GM18520 (cell line): Measurements from ENCODE around the gene HNRNPA1L2.
"Not testable (repeated sequence)": the region's sequence is repeated elsewhere in the genome, so short reads cannot be mapped to it uniquely, and the experiment has no call there.

Experiments
- ATAC-seq: cut with Tn5 transposase; IDR thresholded peaks from one replicate; pipeline ENCODE4 v1.9.1; 2021; ENCODE audit not compliant: unreplicated experiment

HNRNPA1L2 gene

GRCh38 chr13:52642131-52642530 lies at the start of gene HNRNPA1L2:
Gene HNRNPA1L2 (plus strand): TSS chr13:52642431. CDS start chr13:52642493, 62 bp downstream.
- no peak for ATAC-seq

DNA sequence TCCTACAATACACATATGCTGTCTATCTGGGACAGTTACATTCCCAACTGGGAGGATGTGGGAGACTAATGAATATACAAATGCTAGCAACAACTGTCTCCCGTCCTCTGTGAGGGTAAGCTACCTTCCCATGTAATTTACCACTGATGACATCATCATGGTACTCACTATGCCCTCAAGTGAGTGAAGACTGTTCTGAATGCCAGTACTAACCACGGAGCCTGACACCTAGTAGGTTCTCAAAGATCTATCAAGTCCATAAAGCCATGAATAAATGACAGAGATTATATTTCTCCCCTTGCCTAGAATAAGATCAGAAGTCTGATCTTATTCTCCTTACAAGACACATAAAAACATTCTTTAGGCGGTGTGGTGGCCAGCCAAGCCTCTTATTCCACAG lies 49.1 kb upstream of the HNRNPA1L2 start:
- not testable (repeated sequence) for ATAC-seq

GRCh38 chr13:52593812-52594211 lies 48.4 kb upstream of the HNRNPA1L2 start:
- peak; percentile 56 for ATAC-seq

DNA sequence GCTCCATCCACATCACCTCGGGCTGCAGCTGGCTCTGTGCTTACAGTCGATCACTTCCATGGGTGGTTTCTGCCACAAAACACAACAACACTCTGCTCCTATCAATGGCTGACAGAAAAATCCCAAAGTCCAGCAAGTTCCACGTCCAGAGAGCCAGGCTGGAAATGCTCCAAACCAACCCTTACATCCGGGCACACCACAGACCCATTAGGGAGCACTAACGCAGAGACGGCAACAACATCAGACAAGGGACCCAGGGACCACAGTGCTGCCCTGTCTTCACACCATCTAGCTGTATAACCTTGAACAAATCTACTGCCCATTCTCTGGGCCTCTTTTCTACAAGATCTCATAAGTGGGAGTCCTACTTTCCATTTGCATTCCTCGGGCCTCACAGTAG lies 47.9 kb upstream of the HNRNPA1L2 start:
- not testable (repeated sequence) for ATAC-seq

- no peak for ATAC-seq
Measured at GRCh38 chr13:52597676-52598075, 44.6 kb upstream of the HNRNPA1L2 start.

DNA sequence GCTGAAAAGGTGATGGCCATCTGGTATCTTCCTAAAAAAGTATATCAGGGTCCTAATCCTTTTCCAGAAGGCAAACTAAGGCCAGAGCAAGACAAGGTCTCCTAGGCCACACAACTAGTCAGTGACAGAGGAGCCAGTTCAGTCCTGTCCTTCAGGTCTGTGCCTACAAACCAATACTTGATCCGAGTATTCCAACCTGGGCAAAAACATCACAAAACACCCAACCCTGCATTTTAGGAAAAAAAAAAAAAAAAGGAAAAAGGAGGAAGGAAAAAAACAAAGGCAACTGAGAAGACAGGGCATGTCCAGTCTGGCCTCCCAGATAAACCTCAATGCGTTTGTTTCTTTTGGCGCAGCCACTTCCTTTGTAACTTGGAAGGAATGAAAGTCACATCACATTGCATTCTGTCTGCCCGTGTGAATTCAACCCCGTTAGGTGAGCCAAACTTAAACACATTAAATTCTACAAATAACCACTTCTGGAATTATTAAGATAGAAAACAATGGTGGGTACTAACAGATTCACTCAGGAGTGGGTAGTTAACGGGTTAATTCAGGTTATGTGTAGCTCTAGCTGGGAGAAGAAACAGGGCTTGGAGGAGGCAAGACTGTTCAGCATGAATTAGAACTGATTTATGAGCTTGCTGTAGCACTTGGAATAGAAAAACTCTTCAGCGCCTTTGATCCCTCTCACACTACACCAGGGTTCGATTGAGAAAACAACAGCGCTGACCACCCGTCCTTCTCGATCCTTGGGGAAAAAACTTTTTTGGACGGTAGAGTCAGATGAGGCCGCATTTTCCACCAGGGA lies 43.0 kb upstream of the HNRNPA1L2 start:
- ATAC-seq = no peak

- ATAC-seq = peak; percentile 60
Measured at GRCh38 chr13:52599848-52600603, 42.2 kb upstream of the HNRNPA1L2 start.

GRCh38 chr13:52600666-52601065 lies 41.6 kb upstream of the HNRNPA1L2 start:
- ATAC-seq = no peak

GRCh38 chr13:52603316-52603715 lies 38.9 kb upstream of the HNRNPA1L2 start:
- not testable (repeated sequence) for ATAC-seq

- ATAC-seq = not testable (repeated sequence)
Measured at GRCh38 chr13:52606126-52606525, 36.1 kb upstream of the HNRNPA1L2 start.

GRCh38 chr13:52606795-52607194 lies 35.4 kb upstream of the HNRNPA1L2 start:
- not testable (repeated sequence) for ATAC-seq

DNA sequence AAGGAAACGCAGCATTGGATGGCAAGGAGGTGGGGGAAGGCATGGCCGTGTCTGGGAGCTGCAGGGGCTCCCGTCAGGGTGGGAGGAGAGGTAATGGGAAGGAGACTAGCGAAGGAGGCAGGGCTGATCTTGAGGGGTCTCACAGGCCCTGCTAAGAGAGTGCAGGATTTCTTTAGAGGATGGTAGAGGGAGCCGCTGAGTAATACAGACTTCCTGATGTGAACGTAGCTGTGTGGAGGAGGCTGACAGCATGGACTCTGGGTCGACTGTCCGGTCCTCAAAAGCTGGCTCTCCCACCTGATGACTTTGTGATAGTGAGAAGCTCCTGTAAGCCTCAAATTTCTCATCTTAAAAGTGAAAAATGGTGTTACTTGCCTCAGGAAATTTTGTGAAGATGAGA lies 34.0 kb upstream of the HNRNPA1L2 start:
- not testable (repeated sequence) for ATAC-seq

GRCh38 chr13:52609013-52609606 lies 33.1 kb upstream of the HNRNPA1L2 start:
- peak; percentile 65 for ATAC-seq

DNA sequence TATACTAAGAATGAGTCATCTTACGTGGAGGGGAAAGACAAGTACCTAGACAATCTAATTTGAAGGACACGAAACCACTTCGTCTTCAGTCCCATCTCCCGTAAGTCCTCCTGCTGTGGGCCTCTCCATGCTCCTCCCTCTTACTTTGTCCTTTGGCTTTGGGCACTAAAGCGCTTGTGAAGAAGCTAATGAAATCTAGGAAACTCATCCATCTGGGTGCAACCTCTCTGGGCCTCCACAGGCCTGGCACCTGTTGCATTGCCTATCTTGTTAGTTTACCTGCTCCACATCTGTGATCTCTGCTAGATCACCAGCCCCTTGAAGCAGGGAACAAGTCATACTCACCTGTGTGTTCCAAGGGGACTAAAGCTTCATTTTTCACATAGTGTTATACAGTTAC lies 32.1 kb upstream of the HNRNPA1L2 start:
- ATAC-seq = not testable (repeated sequence)

DNA sequence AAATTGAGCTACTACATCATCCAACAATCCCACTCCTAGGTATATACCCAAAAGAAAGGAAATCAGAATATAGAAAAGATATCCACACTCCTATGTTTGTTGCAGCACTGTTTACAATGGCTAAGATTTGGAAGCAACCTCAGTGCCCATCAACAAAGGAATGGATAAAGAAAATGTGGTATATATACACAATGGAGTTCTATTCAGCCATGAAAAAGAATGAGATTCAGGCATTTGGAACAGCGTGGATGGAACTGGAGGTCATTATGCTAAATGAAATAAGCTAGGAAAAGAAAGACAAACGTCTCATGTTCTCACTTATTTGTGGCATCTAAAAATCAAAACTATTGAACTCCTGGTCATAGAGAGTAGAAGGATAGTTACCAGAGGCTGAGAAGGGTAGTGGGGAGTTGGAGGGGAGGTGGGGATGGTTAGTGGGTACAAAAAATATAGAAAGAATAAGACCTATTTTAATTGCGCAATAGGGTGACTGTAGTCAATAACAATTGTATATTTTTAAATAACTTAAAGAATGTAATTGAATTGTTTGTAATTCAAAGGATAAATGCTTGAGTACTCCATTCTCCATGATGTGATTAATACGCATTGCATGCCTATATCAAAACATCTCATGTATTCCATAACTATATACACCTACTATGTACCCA lies 27.0 kb upstream of the HNRNPA1L2 start:
- ATAC-seq = no peak

DNA sequence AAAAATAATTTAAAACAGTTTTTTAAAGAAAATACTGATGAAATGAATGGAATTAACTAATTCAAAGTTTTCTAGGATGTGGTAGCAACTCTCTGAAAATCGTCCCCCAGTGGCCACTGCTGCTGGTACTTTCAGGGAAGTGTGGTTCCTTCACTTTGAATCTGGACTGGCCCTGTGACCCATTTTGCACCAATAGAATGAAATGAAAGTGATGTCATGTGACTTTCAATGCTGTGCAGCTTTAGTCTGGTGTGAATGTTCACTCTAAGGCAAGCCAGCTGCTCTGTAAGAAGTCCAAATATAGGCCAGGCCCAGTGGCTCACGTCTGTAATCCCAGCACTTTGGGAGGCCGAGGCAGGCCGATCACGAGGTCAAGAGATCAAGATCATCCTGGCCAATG lies 26.4 kb upstream of the HNRNPA1L2 start:
- ATAC-seq = no peak

DNA sequence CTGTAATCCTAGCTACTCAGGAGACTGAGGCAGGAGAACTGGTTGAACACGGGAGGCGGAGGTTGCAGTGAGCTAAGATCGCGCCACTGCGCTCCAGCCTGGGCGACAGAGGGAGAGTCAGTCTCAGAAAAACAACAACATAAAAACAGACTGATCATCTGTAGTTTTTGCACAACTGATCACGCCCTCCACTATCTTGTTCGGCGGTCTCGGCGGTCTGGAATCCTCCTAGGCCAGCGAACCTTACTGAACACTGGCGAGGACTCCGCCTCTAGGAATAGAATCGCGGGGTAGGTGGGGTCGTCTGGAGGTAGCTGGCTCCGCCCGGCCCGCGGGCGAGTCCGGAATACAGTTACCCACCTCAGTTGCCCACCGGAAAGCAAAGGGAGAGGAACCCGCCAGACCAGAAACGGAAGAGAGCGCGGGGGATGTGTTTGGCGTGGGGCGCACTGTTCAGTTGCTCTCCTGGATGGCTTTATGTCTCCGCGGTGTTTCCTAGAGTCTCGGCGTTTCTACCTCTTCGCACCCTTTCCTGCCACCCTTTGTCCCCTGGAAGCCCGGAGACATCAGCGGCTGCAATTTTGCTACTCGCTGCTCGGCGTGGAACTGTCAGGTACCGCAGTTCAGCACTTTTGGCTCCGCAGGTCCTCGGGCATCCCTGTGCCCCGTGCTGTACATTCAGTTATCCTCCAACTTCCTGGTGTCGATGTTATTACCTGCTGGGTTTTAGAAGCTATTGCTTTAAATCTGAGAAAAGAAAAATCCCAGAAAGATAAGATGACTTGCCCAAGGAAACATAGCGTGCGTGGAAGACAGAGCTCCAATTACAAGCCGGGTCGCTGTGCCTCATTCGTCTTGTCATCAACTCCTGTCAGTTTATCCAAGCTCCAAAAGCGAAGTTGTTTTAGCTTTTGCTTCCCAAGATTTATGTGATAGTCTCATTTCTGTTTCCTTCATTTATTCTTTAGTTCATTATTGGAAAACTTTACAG lies 24.9 kb upstream of the HNRNPA1L2 start:
- peak; percentile 92 for ATAC-seq

DNA sequence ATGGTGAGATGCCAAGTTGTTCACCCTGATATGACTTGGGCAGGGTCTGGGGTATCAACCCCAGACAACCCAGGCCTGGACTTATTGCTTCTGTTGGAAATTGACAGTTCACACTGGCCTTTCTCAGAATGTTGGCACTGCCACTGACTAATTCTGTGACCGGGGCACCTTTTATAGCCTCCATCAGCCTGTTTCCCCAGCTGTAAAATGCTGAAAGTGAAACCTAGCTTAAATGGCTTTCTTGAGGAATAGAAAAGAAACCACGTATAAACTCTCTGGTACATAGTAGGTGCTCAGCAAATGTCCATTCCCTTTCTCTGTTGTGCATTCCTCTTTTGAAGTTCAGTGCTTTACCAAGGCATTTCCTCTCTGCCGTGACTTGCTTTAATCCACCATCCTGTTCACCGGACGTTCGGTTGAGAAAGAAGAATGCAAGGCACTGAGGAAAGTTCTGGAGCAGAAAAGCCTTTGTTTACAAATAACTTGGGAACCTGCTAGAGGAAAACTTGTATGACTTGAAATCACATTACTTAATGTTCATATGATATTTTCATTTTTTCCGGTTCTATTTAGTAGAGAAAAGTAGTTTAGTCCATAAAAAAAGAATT lies 11.0 kb upstream of the HNRNPA1L2 start:
- peak; percentile 46 for ATAC-seq

DNA sequence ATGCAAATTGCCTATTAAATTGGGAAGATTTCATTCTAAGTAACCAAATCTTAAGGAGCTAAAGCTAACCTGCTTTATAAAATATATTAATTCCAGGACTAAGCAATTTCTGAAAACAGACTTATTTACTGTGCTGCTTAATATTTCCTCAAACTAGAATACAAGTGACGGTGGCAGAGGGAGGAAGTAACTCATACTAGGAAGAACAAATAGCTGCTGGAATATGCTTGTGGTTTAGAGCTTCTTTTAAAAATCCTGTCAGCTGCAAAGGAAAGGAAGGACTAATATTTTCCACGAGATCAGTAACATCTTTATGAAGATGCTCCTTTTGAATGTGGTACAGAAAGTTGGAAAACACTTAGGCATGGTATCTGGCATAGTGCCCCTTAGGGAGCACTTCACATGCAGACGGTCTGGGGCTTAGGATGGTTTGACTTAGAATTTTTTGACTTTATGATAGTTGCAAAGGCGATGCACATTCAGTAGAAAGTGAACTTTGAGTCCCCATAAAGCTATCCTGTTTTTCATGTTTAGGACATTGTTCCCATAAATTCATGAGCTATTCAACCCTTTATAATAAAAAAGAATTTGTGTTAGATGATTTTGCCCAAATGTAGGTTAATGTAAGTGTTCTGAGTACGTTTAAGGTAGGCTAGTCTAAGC lies 3.4 kb upstream of the HNRNPA1L2 start:
- ATAC-seq = no peak
